Activated CD8-positive, alpha-beta T cell treated with anti-CD3 and anti-CD28 coated beads for 36 hours (primary cell): Measurements from ENCODE around the gene CECR2. TPM values are rescaled to one million over a fixed set of nuclear protein-coding genes. Genes with fewer than 3 reads are reported as not detected.

Source experiments
- ATAC-seq: fragments of 200-7000 bp; cut with Tn5 transposase; one replicate; pipeline ENCODE4 v1.10.0; 2021; ENCODE audit warnings: mild to moderate bottlenecking, moderate library complexity
- CTCF ChIA-PET: fragments of 350-600 bp; sonication (Branson Sonifier 250); formaldehyde crosslinking; loops from one replicate; lab custom pipeline; 2021; ENCODE audit warnings: antibody characterized with exemption; lab: Charles Lee
- POLR2A ChIA-PET: fragments of 350-600 bp; sonication (Branson Sonifier 250); formaldehyde crosslinking; loops from one replicate; lab custom pipeline; 2021; ENCODE audit warnings: antibody characterized with exemption; lab: Charles Lee
- DNase-seq: peaks from one replicate; pipeline ENCODE4 v3.0.0-alpha.2; 2020
- H3K27ac Mint-ChIP-seq: one replicate; pipeline ENCODE4 v1.8.0; 2021; ENCODE audit warnings: mild to moderate bottlenecking, mixed read lengths
- H3K27me3 Mint-ChIP-seq: one replicate; pipeline ENCODE4 v1.8.0; 2021; ENCODE audit warnings: mixed read lengths
- H3K36me3 Mint-ChIP-seq: one replicate; pipeline ENCODE4 v1.8.0; 2021; ENCODE audit warnings: low read depth, mixed read lengths
- H3K4me1 Mint-ChIP-seq: one replicate; pipeline ENCODE4 v1.8.0; 2021; ENCODE audit warnings: low read depth, mixed read lengths
- H3K4me3 Mint-ChIP-seq: one replicate; pipeline ENCODE4 v1.8.0; 2021; ENCODE audit warnings: mild to moderate bottlenecking, moderate library complexity, mixed read lengths
- H3K9me3 Mint-ChIP-seq: one replicate; pipeline ENCODE4 v1.8.0; 2021; ENCODE audit warnings: mixed read lengths
- CTCF ChIP-seq: fragments of 200-600 bp; IDR thresholded peaks from one replicate; pipeline ENCODE4 v1.8.0; 2022; ENCODE audit warnings: antibody characterized with exemption, mild to moderate bottlenecking
- intact Hi-C: fragments of 100-400 bp; cut with micrococcal nuclease; formaldehyde crosslinking; loops from one replicate; pipeline ENCODE4 v1.10.0; 2022
- total RNA-seq, 2 experiments: library from RNA; stranded (reverse); gene quantifications; one replicate each; pipeline ENCODE4 v1.2.3, GENCODE V29; 2021

CECR2 gene
- total RNA-seq, 2 experiments from 2014 or later: 0.11 to 0.16 TPM

- CTCF ChIA-PET: no interaction called here
- Mint-ChIP-seq H3K4me3 (no peak overlapping the region), H3K27me3 (no peaks in the 10 kb centered on the region), H3K36me3 (no peaks in the 10 kb centered on the region), H3K27ac (no peak overlapping the region), H3K9me3 (no peaks in the 10 kb centered on the region), H3K4me1 (no peaks in the 10 kb centered on the region)
- intact Hi-C loops: no loop called here
- POLR2A ChIA-PET: no interaction called here
- no peak for TF ChIP-seq CTCF
- ATAC-seq (no peak), DNase-seq (no peak)
These were observed 34.6 kb downstream of the CECR2 start for GRCh38 chr22:17403906-17404305.

DNA sequence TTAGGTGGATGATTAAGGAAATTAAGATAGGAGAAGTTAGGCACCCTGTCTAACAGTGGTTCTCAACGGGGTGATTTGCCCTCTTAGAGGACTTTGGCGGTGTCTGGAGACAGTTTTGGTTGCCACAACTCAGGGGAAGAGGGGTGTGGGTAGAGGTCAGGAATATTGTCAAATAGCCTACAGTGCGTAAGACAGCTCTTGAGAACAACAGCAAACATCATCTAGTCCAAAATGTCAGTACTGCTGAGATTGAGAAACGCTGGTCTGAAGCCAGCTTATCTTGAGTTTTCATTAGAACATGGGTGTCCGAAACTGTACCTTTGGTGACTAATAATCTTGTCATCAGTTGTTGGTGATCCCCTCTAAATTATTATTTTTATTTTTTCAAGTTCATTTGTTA is 38.4 kb downstream of the CECR2 start:
- ChIA-PET CTCF (no interaction called here), POLR2A (interaction anchor here (1.1 kb wide), 1 partner anchor 9 kb away, joined by 3 read pairs; no protein-coding TSS in a partner anchor)
- no peaks in the 10 kb centered on the region for H3K9me3 Mint-ChIP-seq
- intact Hi-C loops: no loop called here
- DNase-seq: no peak
- ATAC-seq: no peak
- no peak for TF ChIP-seq CTCF
- H3K27ac Mint-ChIP-seq: no peak overlapping the region
- H3K36me3 Mint-ChIP-seq: no peaks in the 10 kb centered on the region
- no peaks in the 10 kb centered on the region for H3K27me3 Mint-ChIP-seq
- no peak overlapping the region for H3K4me3 Mint-ChIP-seq
- no peaks in the 10 kb centered on the region for H3K4me1 Mint-ChIP-seq

DNA sequence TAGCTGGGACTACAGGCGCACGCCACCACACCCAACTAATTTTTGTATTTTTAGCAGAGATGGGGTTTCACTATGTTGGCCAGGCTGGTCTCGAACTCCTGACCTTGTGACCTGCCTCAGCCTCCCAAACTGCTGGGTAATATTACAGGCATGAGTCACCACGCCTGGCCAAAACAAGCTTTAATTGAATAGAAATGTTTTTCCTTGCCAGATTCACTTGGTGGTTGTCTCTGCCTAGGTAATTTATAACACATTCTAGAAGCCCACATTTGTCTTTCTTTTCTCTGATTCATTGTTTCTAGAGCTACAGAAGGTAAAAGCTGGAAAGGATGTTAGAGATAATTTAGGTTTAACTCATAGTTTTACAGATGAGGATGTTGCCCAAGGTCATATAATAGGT is 41.3 kb downstream of the CECR2 start:
- no peak overlapping the region for H3K4me3 Mint-ChIP-seq
- intact Hi-C loops: no loop called here
- DNase-seq (no peak), ATAC-seq (no peak)
- no peaks in the 10 kb centered on the region for H3K4me1 Mint-ChIP-seq
- ChIA-PET CTCF (no interaction called here), POLR2A (no interaction called here)
- no peak overlapping the region for H3K27ac Mint-ChIP-seq
- no peaks in the 10 kb centered on the region for H3K36me3 Mint-ChIP-seq
- no peaks in the 10 kb centered on the region for H3K9me3 Mint-ChIP-seq
- H3K27me3 Mint-ChIP-seq: no peaks in the 10 kb centered on the region
- TF ChIP-seq CTCF: no peak

GRCh38 chr22:17411213-17411612 is 42.0 kb downstream of the CECR2 start:
- intact Hi-C loops: no loop called here
- Mint-ChIP-seq H3K36me3 (no peaks in the 10 kb centered on the region), H3K4me1 (no peaks in the 10 kb centered on the region), H3K4me3 (no peak overlapping the region), H3K27me3 (no peaks in the 10 kb centered on the region), H3K9me3 (no peaks in the 10 kb centered on the region), H3K27ac (no peak overlapping the region)
- ATAC-seq (no peak), DNase-seq (no peak)
- TF ChIP-seq CTCF: no peak
- POLR2A ChIA-PET: no interaction called here
- CTCF ChIA-PET: no interaction called here

DNA sequence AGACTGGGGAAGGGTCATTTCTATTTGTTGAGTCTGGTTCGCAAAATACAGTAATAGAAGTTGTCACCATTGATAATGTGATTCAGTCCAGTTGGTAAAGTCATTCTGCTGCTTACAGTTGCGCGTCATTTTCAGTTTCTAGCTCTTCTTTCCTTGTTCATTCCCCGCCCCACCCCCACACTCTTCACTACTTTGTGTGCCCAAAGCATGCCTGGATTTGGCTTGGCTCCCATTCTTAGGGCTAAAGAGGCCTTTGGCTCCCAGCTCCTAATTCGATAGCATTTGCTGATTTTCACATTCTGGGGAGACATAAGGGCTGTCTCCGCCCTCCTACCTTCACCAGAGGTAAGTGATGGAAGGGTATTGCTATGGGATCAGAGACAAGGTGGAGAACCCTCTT is 43.0 kb downstream of the CECR2 start:
- Mint-ChIP-seq H3K4me3 (no peak overlapping the region), H3K9me3 (no peaks in the 10 kb centered on the region), H3K27ac (no peak overlapping the region), H3K4me1 (no peaks in the 10 kb centered on the region), H3K27me3 (no peaks in the 10 kb centered on the region), H3K36me3 (no peaks in the 10 kb centered on the region)
- DNase-seq: no peak
- no peak for ATAC-seq
- POLR2A ChIA-PET: no interaction called here
- intact Hi-C loops: no loop called here
- TF ChIP-seq CTCF: no peak
- CTCF ChIA-PET: no interaction called here
